ENCODE data around the gene AMD1. TPM values are rescaled to one million over a fixed set of nuclear protein-coding genes. Genes with fewer than 3 reads are reported as not detected.
"Not testable (repeated sequence)": the region's sequence is repeated elsewhere in the genome, so short reads cannot be mapped to it uniquely, and the experiment has no call there.

The AMD1 gene
- total RNA-seq, 1 experiment from 2014 or later, result 82.0 TPM

DNA sequence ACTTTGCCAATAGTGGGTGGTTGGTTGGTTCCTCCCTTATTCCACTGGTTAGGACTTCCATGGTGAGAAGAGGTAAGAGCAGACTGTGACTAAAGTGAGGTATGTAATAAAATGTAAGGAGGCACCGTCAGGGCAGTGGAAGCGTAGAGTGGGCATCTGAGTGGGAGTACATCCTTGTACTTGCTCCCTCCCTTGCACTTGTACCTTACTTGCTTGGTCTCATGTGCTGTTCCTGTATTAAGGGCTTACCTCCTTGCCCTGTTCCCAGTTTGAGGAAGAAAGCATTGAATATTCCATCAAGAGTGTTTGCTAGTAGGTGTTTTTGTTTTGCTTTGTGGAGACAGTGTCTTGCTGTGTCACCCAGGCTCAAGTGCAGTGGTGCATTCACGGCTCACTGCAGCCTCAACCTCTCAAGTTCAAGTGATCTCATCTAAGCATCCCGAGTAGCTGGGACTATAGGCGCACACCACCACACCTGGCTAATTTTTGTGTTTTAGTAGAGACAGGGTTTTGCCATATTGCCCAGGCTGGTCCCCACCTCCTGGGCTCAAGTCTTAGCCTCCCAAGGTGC lies 25.5 kb downstream of the AMD1 start:
- in situ Hi-C loops (cut with HindIII; ENCODE audit: low pct_unique_long_range_greater_than_20kb, low sequenced_read_pairs), result no loop called here
- no peak for DNase-seq (ENCODE audit: low read depth, low spot score)

DNA sequence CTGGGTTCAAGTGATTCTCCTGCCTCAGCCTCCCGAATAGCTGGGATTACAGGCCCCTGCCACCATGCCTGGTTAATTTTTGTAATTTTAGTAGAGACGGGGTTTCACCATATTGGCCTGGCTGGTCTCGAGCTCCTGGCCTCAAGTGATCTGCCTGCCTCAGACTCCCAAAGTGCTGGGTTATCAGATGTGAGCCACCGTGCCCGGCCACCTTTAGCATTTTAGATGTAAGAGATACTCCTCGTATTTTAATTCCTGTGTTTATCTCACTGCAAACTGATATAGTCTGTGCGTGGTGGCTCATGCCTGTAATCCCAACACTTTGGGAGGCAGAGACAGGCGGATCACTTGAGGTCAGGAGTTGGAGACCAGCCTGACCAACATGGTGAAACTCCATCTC lies 27.0 kb downstream of the AMD1 start:
- DNase-seq (ENCODE audit: low read depth, low spot score); in situ Hi-C loops (cut with HindIII; ENCODE audit: low pct_unique_long_range_greater_than_20kb, low sequenced_read_pairs): not testable (repeated sequence)

DNA sequence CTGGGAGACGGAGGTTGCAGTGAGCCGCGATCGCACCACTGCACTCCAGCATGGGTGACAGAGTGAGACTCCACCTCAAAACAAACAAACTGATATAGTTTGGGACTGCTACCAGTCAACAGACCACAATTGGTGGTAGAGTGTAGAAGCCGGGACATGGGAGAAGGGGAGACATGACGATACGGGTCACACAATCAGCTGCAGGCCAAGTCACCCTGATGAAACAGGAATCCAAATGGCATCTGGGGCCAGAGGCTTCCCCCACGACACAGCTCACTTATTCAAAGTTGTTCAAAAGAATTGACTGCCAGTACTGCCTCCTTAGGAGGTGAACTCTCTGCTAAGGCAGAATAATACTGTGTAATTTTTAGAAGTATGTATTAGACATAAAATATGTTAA lies 27.5 kb downstream of the AMD1 start:
- no peak for DNase-seq (ENCODE audit: low read depth, low spot score)
- in situ Hi-C loops (cut with HindIII; ENCODE audit: low pct_unique_long_range_greater_than_20kb, low sequenced_read_pairs), result no loop called here

DNA sequence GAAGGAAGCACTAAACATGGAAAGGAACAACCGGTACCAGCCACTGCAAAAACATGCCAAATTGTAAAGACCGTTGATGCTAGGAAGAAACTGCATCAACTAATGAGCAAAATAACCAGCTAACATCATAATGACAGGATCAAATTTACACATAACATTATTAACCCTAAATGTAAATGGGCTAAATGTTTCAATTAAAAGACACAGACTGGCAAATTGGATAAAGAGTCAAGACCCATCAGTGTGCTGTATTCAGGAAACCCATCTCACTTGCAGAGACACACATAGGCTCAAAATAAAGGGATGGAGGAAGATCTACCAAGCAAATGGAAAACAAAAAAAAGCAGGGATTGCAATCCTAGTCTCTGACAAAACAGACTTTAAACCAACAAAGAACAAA lies 31.7 kb downstream of the AMD1 start:
- DNase-seq (ENCODE audit: low read depth, low spot score); in situ Hi-C loops (cut with HindIII; ENCODE audit: low pct_unique_long_range_greater_than_20kb, low sequenced_read_pairs): not testable (repeated sequence)

DNA sequence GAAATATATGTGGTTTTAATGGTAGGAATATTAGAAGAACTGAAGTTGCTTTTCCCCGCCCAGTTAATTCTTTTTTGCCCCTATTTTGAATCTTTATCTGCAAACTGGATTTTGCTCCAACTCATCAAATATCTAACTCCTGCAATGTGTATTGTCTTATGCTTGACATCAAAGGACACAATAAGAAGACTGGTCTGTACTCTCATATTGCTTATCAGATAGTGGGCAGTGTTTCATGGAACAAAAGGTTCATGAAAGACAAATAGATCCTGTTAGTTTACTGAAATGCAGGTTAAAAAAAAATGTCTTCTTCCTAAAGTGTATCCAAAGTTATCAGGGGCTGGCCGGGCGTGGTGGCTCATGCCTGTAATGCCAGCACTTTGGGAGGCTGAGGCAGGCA lies 56.2 kb downstream of the AMD1 start:
- DNase-seq (ENCODE audit: low read depth, low spot score), result no peak
- in situ Hi-C loops (cut with HindIII; ENCODE audit: low pct_unique_long_range_greater_than_20kb, low sequenced_read_pairs), result no loop called here

DNA sequence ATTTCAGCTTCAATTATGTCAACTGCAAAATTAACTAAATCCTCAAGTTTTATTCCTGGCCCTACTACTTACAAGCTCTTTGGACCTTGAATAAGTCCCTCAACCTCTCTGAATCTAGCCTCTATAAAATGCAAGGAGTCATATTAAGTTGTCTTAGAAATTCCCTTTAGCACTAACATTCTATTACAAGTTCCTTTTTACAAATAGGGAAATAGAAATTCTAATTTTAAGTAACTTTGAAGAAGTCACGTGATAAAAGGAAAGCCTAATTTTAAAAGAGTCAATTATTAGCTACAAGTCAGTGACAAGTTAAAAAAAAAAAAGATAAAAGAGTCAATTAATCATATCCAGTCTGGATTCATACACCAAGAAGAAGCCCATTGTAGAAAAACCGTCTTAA lies 59.3 kb downstream of the AMD1 start:
- in situ Hi-C loops (cut with HindIII; ENCODE audit: low pct_unique_long_range_greater_than_20kb, low sequenced_read_pairs), result no loop called here
- no peak for DNase-seq (ENCODE audit: low read depth, low spot score)

DNA sequence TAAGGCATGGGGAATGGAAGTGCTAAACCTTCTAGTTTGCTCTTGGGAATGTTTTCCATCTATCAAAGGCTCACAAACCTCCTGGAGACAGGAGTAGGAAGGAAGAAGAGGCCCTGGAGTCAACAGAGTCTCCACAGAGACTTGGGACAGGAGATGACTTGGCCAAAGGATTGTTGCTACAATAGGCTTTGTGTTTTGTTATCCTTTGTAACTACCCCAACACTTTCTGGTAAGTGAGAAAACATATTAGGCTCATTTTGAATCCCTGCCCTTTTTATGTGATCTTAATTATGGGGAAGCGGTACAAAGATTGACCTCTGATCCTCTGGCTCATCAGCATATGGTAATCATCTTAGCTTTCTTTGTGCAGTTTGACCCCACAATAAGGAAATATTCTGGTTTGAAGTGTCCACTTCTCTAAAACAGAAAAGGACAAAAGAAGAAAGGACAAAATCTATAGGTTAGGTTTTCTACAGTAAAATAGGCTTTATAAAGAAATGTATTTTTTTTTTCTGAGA lies 59.9 kb downstream of the AMD1 start:
- in situ Hi-C loops (cut with HindIII; ENCODE audit: low pct_unique_long_range_greater_than_20kb, low sequenced_read_pairs), result no loop called here
- no peak for DNase-seq (ENCODE audit: low read depth, low spot score)

DNA sequence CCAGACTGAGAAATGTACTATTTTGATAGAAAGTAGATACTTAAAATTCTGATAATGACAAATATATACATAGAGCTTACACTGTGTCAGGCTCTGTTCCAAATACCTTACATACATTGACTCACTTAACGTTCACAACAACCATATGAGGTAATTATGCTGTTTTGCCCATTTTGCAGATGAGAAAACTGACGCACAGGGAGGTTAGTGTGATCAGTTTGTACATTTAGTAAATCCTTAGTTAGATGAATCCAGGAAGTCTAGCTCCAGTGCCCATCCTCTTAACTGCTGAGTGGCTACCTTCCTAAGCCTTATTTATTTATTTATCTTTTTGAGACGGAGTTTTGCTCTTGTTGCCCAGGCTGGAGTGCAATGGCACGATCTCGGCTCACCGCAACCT lies 60.6 kb downstream of the AMD1 start:
- DNase-seq (ENCODE audit: low read depth, low spot score), result no peak
- in situ Hi-C loops (cut with HindIII; ENCODE audit: low pct_unique_long_range_greater_than_20kb, low sequenced_read_pairs), result no loop called here

DNA sequence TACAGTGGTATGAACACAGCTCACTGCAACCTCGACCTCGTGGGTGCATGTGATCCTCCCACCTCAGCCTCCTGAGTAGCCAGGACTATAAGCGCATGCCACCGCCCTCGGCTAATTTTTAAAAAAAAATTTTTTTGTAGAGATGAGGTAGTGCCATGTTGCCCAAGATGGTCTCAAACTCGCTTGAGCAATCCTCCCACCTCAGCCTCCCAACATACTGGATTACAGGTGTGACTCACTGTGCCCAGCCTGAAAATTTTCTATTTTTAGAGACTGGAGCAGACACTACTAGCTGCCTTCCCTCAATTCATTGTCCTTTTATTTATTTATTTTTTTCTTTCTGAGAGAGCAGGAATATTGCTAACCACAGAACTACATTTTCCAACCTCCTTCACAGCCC lies 63.6 kb downstream of the AMD1 start:
- in situ Hi-C loops (cut with HindIII; ENCODE audit: low pct_unique_long_range_greater_than_20kb, low sequenced_read_pairs), result no loop called here
- no peak for DNase-seq (ENCODE audit: low read depth, low spot score)

DNA sequence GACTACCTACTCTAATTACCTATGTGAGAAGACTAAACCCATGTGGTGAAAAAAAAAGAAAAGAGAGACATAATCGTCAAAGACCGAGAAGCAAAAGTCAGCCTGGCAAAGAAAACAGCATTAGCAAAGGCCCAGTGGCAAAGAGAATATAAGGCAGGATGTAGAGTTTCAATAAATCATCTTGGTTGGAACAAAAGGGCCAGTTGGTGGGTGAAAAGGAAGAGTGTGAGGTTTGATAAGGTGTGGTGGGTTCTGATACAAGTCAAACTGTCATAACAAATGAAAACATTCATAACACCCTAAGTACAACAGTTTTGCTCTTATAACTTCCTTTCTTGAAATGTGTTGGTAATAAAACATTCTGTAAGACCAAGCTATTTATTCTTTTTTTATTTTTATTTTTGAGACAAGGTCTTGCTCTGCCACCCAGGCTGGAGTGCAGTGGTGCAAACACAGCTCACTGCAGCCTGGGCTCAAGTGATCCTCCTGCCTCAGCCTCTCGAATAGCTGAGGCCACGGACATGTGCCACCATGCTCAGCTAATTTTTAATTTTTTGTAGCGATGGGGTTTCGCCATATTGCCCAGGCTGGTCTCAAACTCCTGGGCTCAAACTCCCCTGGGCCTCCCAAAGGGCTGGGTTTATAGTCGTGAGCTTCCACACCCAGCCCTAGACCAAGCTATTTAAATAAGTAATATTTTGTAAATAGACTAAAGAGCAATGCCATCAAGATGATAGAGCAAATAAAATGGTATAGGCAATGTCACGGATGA lies 65.0 kb downstream of the AMD1 start:
- DNase-seq (ENCODE audit: low read depth, low spot score), result no peak
- in situ Hi-C loops (cut with HindIII; ENCODE audit: low pct_unique_long_range_greater_than_20kb, low sequenced_read_pairs), result no loop called here

DNA sequence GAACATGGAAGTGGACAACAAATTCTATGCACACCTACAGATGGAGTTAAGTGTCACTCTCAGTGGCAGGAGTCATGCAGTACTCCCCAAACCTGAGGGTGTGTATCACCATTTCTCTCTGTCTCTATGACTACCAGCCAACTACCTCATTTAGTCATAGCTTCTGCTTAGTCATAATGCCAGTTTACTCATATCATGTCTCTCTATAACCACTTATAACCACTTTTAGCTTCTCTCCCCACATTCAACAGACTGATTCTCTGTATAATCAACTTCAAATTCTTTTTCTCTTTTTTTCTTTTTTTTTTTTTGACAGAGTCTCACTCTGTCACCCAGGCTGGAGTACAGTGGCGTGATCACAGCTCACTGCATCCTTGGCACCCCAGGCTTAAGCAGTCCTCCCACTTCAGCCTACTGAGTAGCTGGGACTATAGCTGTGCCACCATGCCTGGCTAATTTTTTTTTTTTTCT lies 70.1 kb downstream of the AMD1 start:
- DNase-seq (ENCODE audit: low read depth, low spot score), result no peak
- in situ Hi-C loops (cut with HindIII; ENCODE audit: low pct_unique_long_range_greater_than_20kb, low sequenced_read_pairs), result no loop called here

Small RNAs within 50 kb of the gene (small RNA-seq; reads per million reads assigned to genes)
- gene RNU6-1115P (0 reads per million in 2 experiments), gene SNORA40C (0 reads per million in 2 experiments)

Other genes starting within 250 kb of the AMD1 start
- gene CDK19, start 59.3 kb upstream of the AMD1 start, total RNA-seq (2014; rRNA removed; shearing (Covaris generic)), result 9.2 and 10.6 TPM in 2 replicates
- gene GTF3C6, start 83.9 kb downstream of the AMD1 start, total RNA-seq (2014; rRNA removed; shearing (Covaris generic)), result 67.1 and 73.4 TPM in 2 replicates
- 55.2 and 56.8 TPM in 2 replicates for gene RPF2, start 107.3 kb downstream of the AMD1 start, total RNA-seq (2014; rRNA removed; shearing (Covaris generic))
- gene SLC16A10, start 212.7 kb downstream of the AMD1 start, total RNA-seq (2014; rRNA removed; shearing (Covaris generic)), result 5.9 and 7.3 TPM in 2 replicates

All from SK-MEL-5 (cell line).